ENCODE results near the gene SLC2A10.

SLC2A10 gene

DNA sequence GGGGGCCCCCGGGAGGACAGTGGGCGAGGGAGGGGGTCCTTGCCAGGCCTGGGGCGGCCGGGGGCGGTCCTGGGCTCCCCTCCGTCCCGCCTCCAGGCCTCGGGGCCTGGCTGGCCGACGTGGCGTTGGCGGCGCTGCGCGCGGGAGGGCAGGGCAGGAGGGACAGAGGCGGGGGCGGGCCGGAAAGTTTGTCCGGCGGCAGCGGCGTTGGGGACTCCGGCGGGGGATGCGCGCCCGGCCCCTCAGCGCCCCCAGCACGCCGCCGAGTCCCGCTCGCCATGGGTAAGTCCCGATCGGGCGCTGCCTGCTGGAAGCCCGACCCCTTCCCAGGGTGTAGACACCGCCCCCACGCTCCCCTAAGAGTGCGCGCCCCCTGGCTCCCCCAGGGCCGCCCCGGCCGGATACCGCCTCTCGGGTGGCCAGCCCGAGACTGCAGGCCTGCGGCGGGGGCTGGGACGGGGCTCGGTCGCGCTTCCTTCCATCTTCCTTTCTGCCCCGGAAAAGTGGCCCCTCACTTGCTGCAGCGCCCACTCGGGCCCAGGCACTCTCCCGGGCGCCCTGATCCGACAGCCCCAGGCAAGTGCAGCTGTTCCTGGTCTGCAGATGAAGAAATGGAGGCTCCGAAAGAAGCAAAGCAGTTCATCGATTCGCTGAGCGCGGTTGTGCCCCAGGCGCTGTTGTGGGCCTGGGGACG lies at the start of gene SLC2A10:
Gene SLC2A10 (plus strand): TSS at position 191 of the 694 bp plus-strand sequence. CDS start 88 bp downstream, at position 279.
- no peak within 1 kb of the TSS for H3K4me3 ChIP-seq (ENCODE audit: low read depth, low read length)

DNA sequence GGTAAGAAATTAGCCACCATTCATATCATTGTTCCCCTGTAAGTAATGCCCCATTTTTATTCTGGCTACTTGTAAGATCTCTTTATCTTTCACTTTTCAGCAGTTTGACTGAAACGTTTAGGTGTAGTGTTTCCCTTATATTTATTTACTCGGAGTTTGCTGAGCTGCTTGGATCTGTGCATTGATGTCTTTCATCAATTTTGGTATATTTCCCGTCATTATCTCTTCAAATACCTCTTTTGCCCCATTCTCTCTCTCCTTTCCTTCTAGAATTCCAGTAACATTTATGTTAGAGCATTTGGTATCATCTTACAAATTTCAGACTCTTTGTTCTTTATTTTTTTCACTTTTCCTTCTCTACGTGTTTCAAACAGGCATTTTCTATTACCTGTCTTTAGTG lies 49.0 kb upstream of the SLC2A10 start:
- no peak for DNase-seq (ENCODE audit: low read depth)
- TF ChIP-seq, protein P1, sequence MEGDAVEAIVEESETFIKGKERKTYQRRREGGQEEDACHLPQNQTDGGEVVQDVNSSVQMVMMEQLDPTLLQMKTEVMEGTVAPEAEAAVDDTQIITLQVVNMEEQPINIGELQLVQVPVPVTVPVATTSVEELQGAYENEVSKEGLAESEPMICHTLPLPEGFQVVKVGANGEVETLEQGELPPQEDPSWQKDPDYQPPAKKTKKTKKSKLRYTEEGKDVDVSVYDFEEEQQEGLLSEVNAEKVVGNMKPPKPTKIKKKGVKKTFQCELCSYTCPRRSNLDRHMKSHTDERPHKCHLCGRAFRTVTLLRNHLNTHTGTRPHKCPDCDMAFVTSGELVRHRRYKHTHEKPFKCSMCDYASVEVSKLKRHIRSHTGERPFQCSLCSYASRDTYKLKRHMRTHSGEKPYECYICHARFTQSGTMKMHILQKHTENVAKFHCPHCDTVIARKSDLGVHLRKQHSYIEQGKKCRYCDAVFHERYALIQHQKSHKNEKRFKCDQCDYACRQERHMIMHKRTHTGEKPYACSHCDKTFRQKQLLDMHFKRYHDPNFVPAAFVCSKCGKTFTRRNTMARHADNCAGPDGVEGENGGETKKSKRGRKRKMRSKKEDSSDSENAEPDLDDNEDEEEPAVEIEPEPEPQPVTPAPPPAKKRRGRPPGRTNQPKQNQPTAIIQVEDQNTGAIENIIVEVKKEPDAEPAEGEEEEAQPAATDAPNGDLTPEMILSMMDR (IDR thresholded peaks at IDR 0.05; ENCODE audit: insufficient read depth, low read depth, low read length, missing control alignments) = no peak
- H3K4me3 ChIP-seq (ENCODE audit: low read depth, low read length) = no peak overlapping the region

More for the DNA sequence above, at the start of gene SLC2A10:
- TF ChIP-seq, protein P1 (IDR thresholded peaks at IDR 0.05; ENCODE audit: insufficient read depth, low read depth, low read length, missing control alignments) = no peak
- DNase-seq (ENCODE audit: low read depth) = no peak

DNA sequence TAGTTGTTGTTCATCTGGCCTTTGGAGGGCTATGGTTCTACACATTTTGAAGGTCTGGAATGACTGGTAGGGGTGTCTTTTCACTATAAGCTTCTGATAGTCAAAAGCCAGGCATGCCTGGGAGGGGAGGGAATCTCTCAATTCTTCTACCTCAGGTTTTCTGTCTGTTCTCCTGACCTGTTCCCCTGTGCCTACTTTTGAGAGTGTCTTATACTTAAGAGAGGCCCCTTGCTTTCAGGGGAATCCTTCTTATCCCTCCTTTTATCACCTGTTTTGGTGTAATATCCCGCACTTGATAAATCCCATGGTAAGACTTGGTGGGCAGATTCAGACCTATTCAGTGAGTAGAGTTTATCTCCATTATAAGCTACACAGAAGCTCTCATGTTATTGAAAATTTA lies 47.8 kb upstream of the SLC2A10 start:
- DNase-seq (ENCODE audit: low read depth) = no peak
- TF ChIP-seq, protein P1 (IDR thresholded peaks at IDR 0.05; ENCODE audit: insufficient read depth, low read depth, low read length, missing control alignments) = no peak

DNA sequence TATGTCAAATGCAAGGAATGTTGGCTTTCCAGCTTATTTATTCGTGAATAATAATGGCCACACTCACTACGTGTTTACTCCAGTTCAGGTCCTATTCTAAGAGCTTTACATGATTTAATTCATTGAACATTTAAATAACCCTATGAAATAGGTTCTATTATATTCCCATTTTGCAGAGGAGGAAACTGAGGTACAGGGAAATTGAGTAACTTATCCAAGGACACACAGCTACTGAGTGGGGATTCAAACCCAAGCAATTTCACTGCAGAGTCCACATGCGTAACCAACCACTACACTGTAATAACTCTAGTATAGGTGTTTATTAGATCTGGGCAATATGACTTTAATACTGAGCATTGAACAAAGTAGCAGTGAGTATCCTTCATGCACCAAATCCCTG lies 45.9 kb upstream of the SLC2A10 start:
- H3K4me3 ChIP-seq (ENCODE audit: low read depth, low read length) = no peak overlapping the region
- DNase-seq (ENCODE audit: low read depth) = no peak
- TF ChIP-seq, protein P1 (IDR thresholded peaks at IDR 0.05; ENCODE audit: insufficient read depth, low read depth, low read length, missing control alignments) = no peak

More for the DNA sequence above, 47.8 kb upstream of the SLC2A10 start:
- no peak overlapping the region for H3K4me3 ChIP-seq (ENCODE audit: low read depth, low read length)

DNA sequence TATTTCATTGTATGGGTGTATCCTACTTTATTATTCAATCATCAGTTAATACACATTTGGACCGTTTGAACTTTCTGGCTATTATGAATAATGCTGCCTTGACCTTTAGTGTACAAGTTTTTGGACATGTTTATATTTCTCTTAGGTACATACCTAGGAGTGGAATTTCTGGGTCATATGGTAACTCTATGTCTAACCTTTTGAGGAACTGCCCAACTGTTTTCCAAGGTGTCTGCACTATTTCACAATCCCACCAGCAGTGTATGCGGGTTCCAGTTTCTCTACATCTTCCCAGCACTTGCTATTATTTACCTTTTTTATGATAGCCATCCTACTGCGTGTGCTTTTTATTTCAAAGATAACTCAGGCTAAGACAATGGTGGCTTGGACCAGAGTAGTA lies 43.8 kb upstream of the SLC2A10 start:
- TF ChIP-seq, protein P1 (IDR thresholded peaks at IDR 0.05; ENCODE audit: insufficient read depth, low read depth, low read length, missing control alignments) = no peak
- H3K4me3 ChIP-seq (ENCODE audit: low read depth, low read length) = no peak overlapping the region
- DNase-seq (ENCODE audit: low read depth) = no peak

DNA sequence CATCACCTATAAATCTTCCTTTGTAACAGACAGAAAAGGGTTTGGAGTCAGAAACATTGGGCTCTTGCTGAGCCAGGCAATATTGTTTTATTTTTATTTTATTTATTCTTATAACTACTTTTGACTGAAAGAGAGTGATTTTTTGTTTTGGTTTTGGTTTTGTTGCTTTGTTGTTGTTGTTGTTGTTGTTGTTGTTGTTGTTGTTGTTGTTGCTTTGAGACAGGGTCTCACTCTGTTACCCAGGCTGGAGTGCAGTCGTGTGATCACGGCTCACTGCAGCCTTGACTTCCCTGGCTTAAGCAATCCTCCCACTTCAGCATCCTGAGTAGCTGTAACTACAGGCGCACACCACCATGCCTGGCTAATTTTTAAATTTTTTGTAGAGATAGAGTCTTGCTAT lies 43.1 kb upstream of the SLC2A10 start:
- no peak overlapping the region for H3K4me3 ChIP-seq (ENCODE audit: low read depth, low read length)
- TF ChIP-seq, protein P1 (IDR thresholded peaks at IDR 0.05; ENCODE audit: insufficient read depth, low read depth, low read length, missing control alignments) = no peak
- DNase-seq (ENCODE audit: low read depth) = no peak

Data from GM12865 (cell line).